HEK293T (cell line): ENCODE data around the gene VCP.

Experiments used
- BHLHE40 ChIP-seq: fragments of 450-650 bp; IDR thresholded peaks from 2 replicates; pipeline ENCODE4 v1.6.1; 2016; ENCODE audit warnings: mild to moderate bottlenecking, moderate library complexity, borderline replicate concordance
- L3MBTL2 ChIP-seq: fragments of 450-650 bp; conservative IDR thresholded peaks from 2 replicates; pipeline ENCODE4 v1.6.1; 2016; ENCODE audit warnings: mild to moderate bottlenecking
- LEF1 ChIP-seq: fragments of 450-650 bp; IDR thresholded peaks from 2 replicates; pipeline ENCODE4 v1.6.1; 2017; ENCODE audit warnings: mild to moderate bottlenecking, borderline replicate concordance
- PKNOX1 ChIP-seq: fragments of 450-650 bp; IDR thresholded peaks from 2 replicates; pipeline ENCODE4 v1.6.1; 2016
- SP1 ChIP-seq: fragments of 450-650 bp; IDR thresholded peaks from 2 replicates; pipeline ENCODE4 v1.6.1; 2017

DNA sequence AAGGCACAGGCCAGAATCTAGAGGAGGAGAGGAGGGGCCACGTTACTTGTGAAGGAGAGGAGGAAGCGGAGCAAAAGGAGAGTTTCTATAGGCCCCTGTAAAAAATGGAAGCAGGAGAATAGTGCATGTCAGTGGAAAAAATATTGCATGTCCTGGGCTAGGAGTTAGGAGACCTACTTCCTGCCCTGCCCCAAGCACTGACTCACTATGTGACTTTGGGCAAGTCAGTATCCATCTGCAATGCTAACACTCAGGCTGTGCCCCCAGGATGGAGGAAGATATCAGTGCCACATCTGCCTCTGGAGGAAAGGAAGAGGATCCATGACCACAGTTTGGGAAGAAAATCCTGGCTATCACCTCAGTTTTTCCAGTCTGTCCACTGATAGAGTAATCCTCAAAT, 17.0 kb upstream of the VCP start:
- TF ChIP-seq SP1 (no peak), LEF1 (no peak), BHLHE40 (no peak), L3MBTL2 (no peak), PKNOX1 (no peak)
